Bronchial epithelial cell (primary cell): ENCODE measurements around the gene EGFL7. TPM values are rescaled to one million over a fixed set of nuclear protein-coding genes. Genes with fewer than 3 reads are reported as not detected.

Experiments
- DNase-seq: peaks from one replicate; pipeline ENCODE4 v3.0.0-alpha.2; 2010; ENCODE audit warnings: low read depth
- FAIRE-seq: peaks from 2 replicates; lab custom pipeline; 2011; peaks lifted over from hg19 to GRCh38; lab: Jason Lieb, UNC
- H3K27me3 ChIP-seq: 2 replicates; pipeline ENCODE4 v1.5.1; 2011; ENCODE audit warnings: low read length; ENCODE audit not compliant: control insufficient read depth, insufficient read depth
- H3K36me3 ChIP-seq: 2 replicates; pipeline ENCODE4 v1.5.1; 2011; ENCODE audit warnings: low read length; ENCODE audit not compliant: control insufficient read depth, insufficient read depth
- H3K4me3 ChIP-seq: 2 replicates; pipeline ENCODE4 v1.5.1; 2011; ENCODE audit warnings: mild to moderate bottlenecking, low read depth, low read length, control low read depth
- total RNA-seq: library from RNA; depleted of rRNA; stranded (reverse); fragments of >200 nt; gene quantifications from 2 replicates; pipeline ENCODE4 v1.2.1, GENCODE V29; 2014
- TF ChIP-seq, protein P1 (sequence below): IDR thresholded peaks from 2 replicates; pipeline ENCODE4 v1.5.1; 2011; ENCODE audit warnings: mild to moderate bottlenecking, moderate library complexity, low read length, control low read depth, inconsistent platforms; ENCODE audit not compliant: insufficient read depth, severe bottlenecking

EGFL7 gene
- 11.8 and 18.1 TPM in 2 replicates for total RNA-seq

DNA sequence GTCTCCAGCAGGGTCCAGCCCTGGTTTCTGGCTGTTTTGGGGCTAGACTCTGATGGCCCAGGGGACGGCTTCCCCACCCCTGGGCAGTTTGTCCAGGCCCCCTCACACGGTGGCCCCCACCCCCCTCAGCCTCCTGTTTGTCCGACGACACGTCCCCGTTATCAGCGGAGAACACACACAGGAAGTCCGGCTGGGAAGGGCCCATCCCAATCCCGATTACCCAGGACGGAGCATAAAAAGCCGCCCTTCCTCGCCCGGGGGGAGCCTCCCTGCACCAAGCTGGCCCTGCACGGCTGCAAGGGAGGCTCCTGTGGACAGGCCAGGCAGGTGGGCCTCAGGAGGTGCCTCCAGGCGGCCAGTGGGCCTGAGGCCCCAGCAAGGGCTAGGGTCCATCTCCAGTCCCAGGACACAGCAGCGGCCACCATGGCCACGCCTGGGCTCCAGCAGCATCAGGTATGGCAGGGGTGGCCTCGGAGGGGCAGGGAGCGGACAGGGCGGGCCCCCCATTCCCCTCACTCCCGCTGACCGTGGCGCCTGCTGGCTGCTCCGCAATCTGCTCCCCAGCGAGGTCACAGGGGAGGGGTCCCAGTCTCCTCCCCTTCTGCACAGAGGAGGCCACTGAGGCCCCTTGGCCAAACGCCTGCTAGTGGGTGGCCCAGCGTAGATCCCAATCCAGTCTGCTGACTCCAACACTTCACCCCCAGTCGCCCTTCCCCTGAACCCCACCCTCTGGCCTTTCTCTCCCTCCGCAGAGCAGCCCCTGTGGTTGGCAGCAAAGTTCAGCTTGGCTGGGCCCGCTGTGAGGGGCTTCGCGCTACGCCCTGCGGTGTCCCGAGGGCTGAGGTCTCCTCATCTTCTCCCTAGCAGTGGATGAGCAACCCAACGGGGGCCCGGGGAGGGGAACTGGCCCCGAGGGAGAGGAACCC, at the start of gene EGFL7:
EGFL7 (plus strand) TSS at position 261 of the 926 bp plus-strand sequence. CDS start 5,367 bp downstream, outside the sequence.
- FAIRE-seq (no peak), DNase-seq (no peak)
- Histone ChIP-seq H3K27me3 (peaks cover 2% of the 10 kb centered on the region), H3K4me3 (no peak within 1 kb of the TSS), H3K36me3 (no peaks in the 10 kb centered on the region)
- TF ChIP-seq, protein P1, sequence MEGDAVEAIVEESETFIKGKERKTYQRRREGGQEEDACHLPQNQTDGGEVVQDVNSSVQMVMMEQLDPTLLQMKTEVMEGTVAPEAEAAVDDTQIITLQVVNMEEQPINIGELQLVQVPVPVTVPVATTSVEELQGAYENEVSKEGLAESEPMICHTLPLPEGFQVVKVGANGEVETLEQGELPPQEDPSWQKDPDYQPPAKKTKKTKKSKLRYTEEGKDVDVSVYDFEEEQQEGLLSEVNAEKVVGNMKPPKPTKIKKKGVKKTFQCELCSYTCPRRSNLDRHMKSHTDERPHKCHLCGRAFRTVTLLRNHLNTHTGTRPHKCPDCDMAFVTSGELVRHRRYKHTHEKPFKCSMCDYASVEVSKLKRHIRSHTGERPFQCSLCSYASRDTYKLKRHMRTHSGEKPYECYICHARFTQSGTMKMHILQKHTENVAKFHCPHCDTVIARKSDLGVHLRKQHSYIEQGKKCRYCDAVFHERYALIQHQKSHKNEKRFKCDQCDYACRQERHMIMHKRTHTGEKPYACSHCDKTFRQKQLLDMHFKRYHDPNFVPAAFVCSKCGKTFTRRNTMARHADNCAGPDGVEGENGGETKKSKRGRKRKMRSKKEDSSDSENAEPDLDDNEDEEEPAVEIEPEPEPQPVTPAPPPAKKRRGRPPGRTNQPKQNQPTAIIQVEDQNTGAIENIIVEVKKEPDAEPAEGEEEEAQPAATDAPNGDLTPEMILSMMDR = no peak

DNA sequence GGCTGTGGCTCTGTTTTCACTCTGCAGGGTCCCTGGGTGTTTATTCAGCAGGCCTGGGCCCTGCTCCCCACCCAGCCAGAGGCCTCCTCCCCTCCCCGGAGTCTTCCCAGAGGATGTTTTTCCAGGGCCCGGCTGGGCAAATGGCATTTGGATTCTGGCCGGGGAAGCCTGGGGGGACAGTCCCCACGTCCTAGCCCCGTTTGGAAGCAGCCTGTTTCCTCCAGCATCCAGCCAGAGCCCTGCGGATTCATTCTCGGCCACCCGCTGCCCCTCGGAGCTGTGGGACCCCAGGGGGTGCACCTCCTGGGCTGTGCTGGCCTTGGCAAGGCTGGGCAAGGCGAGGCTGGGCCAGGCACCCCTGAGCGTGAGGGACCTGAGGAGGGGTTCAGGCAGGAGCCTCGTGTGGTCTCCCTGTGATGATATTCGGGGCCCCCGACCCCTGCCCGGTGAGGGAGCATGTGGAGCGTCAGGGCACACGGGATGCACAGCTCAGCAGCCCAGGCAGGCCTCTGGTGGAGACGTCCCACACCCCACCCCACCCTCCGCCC, 48.8 kb upstream of the EGFL7 start:
- FAIRE-seq = no peak
- H3K36me3 ChIP-seq = no peaks in the 10 kb centered on the region

DNA sequence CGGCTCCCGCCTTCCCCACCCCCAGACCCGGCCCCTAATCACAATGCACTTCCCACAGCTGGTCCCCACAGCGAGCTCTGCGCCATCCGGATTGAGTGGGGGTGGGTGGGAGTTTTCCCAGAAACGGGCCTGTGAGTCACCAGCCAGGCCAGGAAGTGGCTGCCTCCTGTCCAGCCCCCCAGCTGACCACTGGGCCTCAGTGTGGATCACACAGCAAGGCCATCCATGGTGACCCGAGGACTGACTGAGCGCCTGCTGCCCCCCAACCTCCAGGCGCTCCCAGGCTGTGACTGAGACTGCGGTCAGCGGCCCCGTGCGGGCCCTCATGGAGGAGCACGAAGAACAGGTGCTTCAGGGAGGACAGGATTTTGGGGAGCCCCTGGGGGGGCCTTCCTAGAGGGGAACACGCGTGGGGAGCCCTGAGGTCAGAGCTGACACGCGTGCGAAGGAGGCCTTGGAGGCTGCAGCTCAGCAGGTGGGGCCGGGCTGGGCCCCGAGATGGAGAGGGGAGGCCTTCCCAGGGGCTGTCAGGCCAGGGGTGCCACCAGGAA, 48.3 kb upstream of the EGFL7 start:
- Histone ChIP-seq H3K4me3 (no peak overlapping the region), H3K36me3 (no peaks in the 10 kb centered on the region), H3K27me3 (peaks cover 5% of the 10 kb centered on the region)
- TF ChIP-seq, protein P1 = no peak
- FAIRE-seq (no peak), DNase-seq (no peak)

More for the DNA sequence above, 48.8 kb upstream of the EGFL7 start:
- H3K27me3 ChIP-seq = peaks cover 5% of the 10 kb centered on the region
- DNase-seq = no peak
- H3K4me3 ChIP-seq = no peak overlapping the region
- TF ChIP-seq, protein P1 = no peak

DNA sequence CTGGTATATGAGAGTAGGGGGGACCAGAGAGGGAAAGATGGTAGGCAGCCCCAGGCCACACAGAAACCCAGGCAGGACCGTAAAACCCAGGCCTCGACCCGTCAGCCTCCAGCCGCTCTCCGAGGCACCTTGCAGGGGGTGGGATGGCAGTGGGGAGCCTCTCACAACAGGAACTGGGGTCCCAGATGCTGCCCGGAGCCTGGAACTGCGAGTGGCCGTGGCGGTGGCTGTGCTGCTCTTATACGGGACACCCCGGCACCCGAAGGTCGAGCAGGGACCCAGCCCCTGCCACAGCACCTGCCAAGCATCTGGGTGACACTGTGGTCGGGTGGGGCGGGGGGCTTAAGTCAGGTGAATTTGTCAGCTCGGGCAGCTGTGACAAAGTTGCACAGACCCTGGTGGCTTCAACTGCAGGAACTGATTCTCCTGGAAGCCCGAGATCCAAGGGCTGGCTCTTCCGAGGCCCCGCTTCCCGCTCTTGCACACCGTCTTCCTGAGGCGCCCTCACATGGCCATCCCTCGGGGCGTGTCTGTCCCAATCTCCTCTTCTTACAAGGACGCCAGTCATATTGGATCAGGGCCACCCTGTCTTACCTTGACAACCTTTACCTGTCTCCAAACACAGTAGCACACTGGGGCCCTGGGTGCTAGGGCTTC, 47.6 kb upstream of the EGFL7 start:
- DNase-seq = peak; percentile 28
- FAIRE-seq = no peak

DNA sequence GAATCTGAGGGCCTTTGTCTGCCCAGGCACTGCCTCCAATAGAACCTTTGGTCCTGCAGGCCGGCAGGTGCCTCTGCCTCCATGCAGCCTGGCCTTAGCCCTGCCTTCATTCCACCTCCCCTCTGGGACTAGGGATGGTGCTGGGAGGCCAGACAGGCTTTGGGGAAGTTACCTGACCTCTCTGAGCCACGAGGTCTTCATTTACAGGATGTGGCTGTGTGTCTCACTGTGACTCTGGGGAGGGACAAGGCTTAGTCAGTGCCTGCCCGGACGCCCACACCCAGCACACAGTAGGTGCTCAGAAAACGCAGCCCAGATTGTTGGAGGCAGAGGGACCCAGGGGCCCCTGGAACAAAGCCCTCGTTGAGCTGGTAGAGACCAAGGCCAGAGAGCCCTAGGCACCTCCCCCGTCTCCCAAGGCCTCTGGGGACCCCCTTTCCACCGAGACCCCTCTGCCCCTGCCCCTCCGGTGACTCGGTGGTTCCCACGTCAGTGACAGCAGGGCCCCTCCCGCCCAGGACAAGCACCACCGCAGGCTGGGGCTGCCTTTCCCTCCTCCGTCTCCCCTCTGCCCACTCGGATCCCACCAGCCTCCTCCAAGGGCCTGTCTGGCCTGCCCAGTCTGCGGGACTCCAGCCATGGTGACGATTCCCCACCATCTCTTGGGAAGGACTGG, 46.9 kb upstream of the EGFL7 start:
- TF ChIP-seq, protein P1 = no peak
- H3K36me3 ChIP-seq = no peaks in the 10 kb centered on the region
- FAIRE-seq (no peak), DNase-seq (no peak)
- H3K27me3 ChIP-seq = peaks cover 2% of the 10 kb centered on the region
- no peak overlapping the region for H3K4me3 ChIP-seq

More for the DNA sequence above, 47.6 kb upstream of the EGFL7 start:
- H3K4me3 ChIP-seq = no peak overlapping the region
- H3K36me3 ChIP-seq = no peaks in the 10 kb centered on the region
- TF ChIP-seq, protein P1 = peak; percentile 35
- peaks cover 2% of the 10 kb centered on the region for H3K27me3 ChIP-seq
